ENCODE results near the gene C6orf132. TPM values are rescaled to one million over a fixed set of nuclear protein-coding genes. Genes with fewer than 3 reads are reported as not detected.

Gene C6orf132
- total and polyA plus RNA-seq, 9 of the 15 experiments (the other 6 are each of a cell fraction or from before 2014, with no cell fraction given), result 0.06 to 0.35 (median 0.14) TPM

DNA sequence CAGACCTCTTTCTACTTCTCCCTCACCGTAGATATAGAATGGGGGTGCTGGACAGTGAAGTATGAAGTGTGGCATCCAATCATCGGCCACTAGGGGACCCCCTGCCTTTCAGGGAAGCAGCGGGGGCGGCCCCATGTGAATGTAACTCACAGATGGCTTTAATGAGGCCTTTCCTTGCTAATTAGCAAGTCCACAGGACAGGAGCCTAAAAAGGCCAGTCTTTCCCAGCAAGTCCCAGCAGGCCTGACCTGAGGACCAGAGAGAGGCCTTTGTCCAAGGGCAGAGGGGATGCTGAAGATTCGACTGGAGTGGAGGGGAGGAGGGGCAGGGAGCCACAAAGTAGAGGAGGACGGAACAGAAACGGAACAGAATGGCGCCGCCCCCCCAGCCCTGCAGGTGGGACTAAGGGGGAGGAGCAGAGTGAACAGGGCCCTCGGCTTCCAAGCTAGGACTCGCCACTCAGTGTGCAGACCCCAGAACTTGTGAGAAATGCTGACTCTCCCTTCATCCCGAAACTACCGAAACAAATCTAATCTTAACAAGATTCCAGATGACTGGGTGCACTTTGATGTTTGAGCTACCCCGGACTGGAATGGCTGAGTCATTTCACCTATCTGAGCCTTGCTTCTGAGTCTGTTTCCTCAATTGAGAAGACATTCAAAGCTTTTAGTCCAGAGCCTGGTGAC is 5.8 kb downstream of the C6orf132 start (continued):
- TF ChIP-seq ZBTB7A (IDR thresholded peaks at IDR 0.05; ENCODE audit: borderline replicate concordance, control insufficient read depth, low read depth, low read length) (peak; percentile 61), LEF1 (IDR thresholded peaks at IDR 0.05) (peak; percentile 99), KLF16 (IDR thresholded peaks at IDR 0.05) (peak; percentile 27; the same call in 1 of the 2 replicates), ZC3H8 (IDR thresholded peaks at IDR 0.05) (no peak), PHF21A (IDR thresholded peaks at IDR 0.05; ENCODE audit: borderline replicate concordance, low read depth) (0 out of 2 replicates have a peak, but pooled peaks have one; percentile 52), SMARCA5 (IDR thresholded peaks at IDR 0.05) (no peak), ZNF717 (CRISPR knock-in tag; IDR thresholded peaks at IDR 0.05) (no peak), HNRNPL (IDR thresholded peaks at IDR 0.05; ENCODE audit: low read depth, low read length) (no peak), TEAD1 (CRISPR knock-in tag; IDR thresholded peaks at IDR 0.05) (no peak; a peak in 2 of 4 replicates), SP1 (CRISPR knock-in tag; IDR thresholded peaks at IDR 0.05) (peak; percentile 32; the same call in 1 of the 2 replicates), CXXC5 (CRISPR knock-in tag; IDR thresholded peaks at IDR 0.05) (peak; percentile 22), ZNF76 (CRISPR knock-in tag; IDR thresholded peaks at IDR 0.05; ENCODE audit: borderline replicate concordance) (no peak), RCOR1 (IDR thresholded peaks at IDR 0.05; ENCODE audit: borderline replicate concordance in 1 of 2, low read depth in 2 of 2, low read length in 2 of 2) (peak in 1 of 2 experiments; percentile 88; a peak in 1 of 4 replicates)
- TF ChIP-seq, protein P1, sequence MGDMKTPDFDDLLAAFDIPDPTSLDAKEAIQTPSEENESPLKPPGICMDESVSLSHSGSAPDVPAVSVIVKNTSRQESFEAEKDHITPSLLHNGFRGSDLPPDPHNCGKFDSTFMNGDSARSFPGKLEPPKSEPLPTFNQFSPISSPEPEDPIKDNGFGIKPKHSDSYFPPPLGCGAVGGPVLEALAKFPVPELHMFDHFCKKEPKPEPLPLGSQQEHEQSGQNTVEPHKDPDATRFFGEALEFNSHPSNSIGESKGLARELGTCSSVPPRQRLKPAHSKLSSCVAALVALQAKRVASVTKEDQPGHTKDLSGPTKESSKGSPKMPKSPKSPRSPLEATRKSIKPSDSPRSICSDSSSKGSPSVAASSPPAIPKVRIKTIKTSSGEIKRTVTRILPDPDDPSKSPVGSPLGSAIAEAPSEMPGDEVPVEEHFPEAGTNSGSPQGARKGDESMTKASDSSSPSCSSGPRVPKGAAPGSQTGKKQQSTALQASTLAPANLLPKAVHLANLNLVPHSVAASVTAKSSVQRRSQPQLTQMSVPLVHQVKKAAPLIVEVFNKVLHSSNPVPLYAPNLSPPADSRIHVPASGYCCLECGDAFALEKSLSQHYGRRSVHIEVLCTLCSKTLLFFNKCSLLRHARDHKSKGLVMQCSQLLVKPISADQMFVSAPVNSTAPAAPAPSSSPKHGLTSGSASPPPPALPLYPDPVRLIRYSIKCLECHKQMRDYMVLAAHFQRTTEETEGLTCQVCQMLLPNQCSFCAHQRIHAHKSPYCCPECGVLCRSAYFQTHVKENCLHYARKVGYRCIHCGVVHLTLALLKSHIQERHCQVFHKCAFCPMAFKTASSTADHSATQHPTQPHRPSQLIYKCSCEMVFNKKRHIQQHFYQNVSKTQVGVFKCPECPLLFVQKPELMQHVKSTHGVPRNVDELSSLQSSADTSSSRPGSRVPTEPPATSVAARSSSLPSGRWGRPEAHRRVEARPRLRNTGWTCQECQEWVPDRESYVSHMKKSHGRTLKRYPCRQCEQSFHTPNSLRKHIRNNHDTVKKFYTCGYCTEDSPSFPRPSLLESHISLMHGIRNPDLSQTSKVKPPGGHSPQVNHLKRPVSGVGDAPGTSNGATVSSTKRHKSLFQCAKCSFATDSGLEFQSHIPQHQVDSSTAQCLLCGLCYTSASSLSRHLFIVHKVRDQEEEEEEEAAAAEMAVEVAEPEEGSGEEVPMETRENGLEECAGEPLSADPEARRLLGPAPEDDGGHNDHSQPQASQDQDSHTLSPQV (IDR thresholded peaks at IDR 0.05), result 0 out of 2 replicates have a peak, but pooled peaks have one; percentile 37
- TF ChIP-seq, protein P2, sequence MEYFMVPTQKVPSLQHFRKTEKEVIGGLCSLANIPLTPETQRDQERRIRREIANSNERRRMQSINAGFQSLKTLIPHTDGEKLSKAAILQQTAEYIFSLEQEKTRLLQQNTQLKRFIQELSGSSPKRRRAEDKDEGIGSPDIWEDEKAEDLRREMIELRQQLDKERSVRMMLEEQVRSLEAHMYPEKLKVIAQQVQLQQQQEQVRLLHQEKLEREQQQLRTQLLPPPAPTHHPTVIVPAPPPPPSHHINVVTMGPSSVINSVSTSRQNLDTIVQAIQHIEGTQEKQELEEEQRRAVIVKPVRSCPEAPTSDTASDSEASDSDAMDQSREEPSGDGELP (CRISPR knock-in tag; IDR thresholded peaks at IDR 0.05; ENCODE audit: borderline replicate concordance), result peak; percentile 74; the same call in 1 of the 2 replicates
- TF ChIP-seq, protein P3, sequence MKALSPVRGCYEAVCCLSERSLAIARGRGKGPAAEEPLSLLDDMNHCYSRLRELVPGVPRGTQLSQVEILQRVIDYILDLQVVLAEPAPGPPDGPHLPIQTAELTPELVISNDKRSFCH (CRISPR knock-in tag; IDR thresholded peaks at IDR 0.05), result no peak
- TF ChIP-seq, protein P3 (tag; IDR thresholded peaks at IDR 0.05), result peak; percentile 68; the same call in 1 of the 2 replicates
- TF ChIP-seq, protein P4, sequence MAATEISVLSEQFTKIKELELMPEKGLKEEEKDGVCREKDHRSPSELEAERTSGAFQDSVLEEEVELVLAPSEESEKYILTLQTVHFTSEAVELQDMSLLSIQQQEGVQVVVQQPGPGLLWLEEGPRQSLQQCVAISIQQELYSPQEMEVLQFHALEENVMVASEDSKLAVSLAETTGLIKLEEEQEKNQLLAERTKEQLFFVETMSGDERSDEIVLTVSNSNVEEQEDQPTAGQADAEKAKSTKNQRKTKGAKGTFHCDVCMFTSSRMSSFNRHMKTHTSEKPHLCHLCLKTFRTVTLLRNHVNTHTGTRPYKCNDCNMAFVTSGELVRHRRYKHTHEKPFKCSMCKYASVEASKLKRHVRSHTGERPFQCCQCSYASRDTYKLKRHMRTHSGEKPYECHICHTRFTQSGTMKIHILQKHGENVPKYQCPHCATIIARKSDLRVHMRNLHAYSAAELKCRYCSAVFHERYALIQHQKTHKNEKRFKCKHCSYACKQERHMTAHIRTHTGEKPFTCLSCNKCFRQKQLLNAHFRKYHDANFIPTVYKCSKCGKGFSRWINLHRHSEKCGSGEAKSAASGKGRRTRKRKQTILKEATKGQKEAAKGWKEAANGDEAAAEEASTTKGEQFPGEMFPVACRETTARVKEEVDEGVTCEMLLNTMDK (IDR thresholded peaks at IDR 0.05; ENCODE audit: borderline replicate concordance, insufficient read depth, low read depth, low read length, poor library complexity, severe bottlenecking), result peak; percentile 50
- TF ChIP-seq, protein P5, sequence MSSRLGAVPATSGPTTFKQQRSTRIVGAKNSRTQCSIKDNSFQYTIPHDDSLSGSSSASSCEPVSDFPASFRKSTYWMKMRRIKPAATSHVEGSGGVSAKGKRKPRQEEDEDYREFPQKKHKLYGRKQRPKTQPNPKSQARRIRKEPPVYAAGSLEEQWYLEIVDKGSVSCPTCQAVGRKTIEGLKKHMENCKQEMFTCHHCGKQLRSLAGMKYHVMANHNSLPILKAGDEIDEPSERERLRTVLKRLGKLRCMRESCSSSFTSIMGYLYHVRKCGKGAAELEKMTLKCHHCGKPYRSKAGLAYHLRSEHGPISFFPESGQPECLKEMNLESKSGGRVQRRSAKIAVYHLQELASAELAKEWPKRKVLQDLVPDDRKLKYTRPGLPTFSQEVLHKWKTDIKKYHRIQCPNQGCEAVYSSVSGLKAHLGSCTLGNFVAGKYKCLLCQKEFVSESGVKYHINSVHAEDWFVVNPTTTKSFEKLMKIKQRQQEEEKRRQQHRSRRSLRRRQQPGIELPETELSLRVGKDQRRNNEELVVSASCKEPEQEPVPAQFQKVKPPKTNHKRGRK (tag; IDR thresholded peaks at IDR 0.05), result no peak

All from K562 (cell line).